Spleen (tissue), 7 donors: Measurements from ENCODE around the gene TREH.

Experiments used
- CTCF ChIP-seq, 11 experiments: fragments of 200-600 bp in 7 of 11; fragments of 450-650 bp in 4 of 11; sonication (generic) in 4 of 11; IDR thresholded peaks in 8 of 11; conservative IDR thresholded peaks in 3 of 11; 1 replicate in 7 of 11; 2 replicates in 4 of 11; pipeline versions ENCODE4 v1.4.0 to v1.8.0; 2016 to 2021; ENCODE audit warnings: antibody characterized with exemption in 11 of 11, inconsistent platforms in 4 of 11, mild to moderate bottlenecking in 1 of 11
- POLR2A ChIP-seq, 3 donors: fragments of 450-650 bp; IDR thresholded peaks; one replicate each; pipeline ENCODE4 v1.5.1; 2017; ENCODE audit warnings: antibody characterized with exemption in 3 of 3, mild to moderate bottlenecking in 1 of 3
- POLR2AphosphoS5 ChIP-seq, 3 donors: sonication (generic); formaldehyde crosslinking; IDR thresholded peaks; one replicate each; pipeline ENCODE4 v1.5.1; 2017; ENCODE audit warnings: antibody characterized with exemption in 3 of 3
- donor health status: DM: no; HTN: no; CAD: no; lungs with moderate emphysema.
- donor health status: DM: no; HTN: no; CAD: no.
- donor health status: DM: no; HTN: no; CAD: no.

- TF ChIP-seq CTCF (IDR thresholded peaks at IDR 0.05 in 8 of 11, conservative IDR thresholded peaks at IDR 0.05 in 3 of 11): no peak
- TF ChIP-seq POLR2A (IDR thresholded peaks at IDR 0.05): no peak
- peak in 1 of 3 donors; percentile 68 for TF ChIP-seq POLR2AphosphoS5 (IDR thresholded peaks at IDR 0.05)
These were observed 67.1 kb downstream of the TREH start for GRCh38 chr11:118612378-118612777.
